ENCODE data around the gene NLGN1. TPM values are rescaled to one million over a fixed set of nuclear protein-coding genes. Genes with fewer than 3 reads are reported as not detected.

NLGN1 gene
- total RNA-seq, 1 donor from 2014 or later = 3.9 TPM

DNA sequence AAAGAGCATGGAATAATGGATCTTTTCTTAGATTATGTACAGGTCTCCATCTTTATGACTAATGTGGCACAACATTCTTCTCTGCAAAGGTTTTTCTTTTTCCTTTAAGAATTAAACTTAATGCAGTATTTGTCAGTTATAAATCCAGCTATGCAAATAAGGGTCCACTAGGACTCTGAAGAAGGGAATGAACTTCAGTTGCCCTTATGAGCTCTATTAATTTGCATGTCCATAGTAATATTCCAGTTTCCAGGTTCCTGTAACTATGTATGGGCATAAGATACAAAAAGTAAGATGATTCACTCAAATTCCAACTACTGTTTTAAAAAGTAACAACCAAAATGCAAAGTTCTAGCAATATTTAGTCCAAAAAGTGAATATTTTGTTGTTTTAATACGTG lies 337.4 kb downstream of the NLGN1 start:
- H3K4me3 ChIP-seq = no peak overlapping the region
- H3K9me3 ChIP-seq = no peaks in the 10 kb centered on the region
- no peak for DNase-seq
- no peak overlapping the region for H3K27ac ChIP-seq
- intact Hi-C loops (cut with DNase I) = no loop called here
- H3K27me3 ChIP-seq (ENCODE audit: low read depth) = no peaks in the 10 kb centered on the region
- H3K4me1 ChIP-seq = no peaks in the 10 kb centered on the region
- no peaks in the 10 kb centered on the region for H3K36me3 ChIP-seq
- ATAC-seq = no peak
- TF ChIP-seq, protein P1, sequence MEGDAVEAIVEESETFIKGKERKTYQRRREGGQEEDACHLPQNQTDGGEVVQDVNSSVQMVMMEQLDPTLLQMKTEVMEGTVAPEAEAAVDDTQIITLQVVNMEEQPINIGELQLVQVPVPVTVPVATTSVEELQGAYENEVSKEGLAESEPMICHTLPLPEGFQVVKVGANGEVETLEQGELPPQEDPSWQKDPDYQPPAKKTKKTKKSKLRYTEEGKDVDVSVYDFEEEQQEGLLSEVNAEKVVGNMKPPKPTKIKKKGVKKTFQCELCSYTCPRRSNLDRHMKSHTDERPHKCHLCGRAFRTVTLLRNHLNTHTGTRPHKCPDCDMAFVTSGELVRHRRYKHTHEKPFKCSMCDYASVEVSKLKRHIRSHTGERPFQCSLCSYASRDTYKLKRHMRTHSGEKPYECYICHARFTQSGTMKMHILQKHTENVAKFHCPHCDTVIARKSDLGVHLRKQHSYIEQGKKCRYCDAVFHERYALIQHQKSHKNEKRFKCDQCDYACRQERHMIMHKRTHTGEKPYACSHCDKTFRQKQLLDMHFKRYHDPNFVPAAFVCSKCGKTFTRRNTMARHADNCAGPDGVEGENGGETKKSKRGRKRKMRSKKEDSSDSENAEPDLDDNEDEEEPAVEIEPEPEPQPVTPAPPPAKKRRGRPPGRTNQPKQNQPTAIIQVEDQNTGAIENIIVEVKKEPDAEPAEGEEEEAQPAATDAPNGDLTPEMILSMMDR (IDR thresholded peaks at IDR 0.05) = no peak

DNA sequence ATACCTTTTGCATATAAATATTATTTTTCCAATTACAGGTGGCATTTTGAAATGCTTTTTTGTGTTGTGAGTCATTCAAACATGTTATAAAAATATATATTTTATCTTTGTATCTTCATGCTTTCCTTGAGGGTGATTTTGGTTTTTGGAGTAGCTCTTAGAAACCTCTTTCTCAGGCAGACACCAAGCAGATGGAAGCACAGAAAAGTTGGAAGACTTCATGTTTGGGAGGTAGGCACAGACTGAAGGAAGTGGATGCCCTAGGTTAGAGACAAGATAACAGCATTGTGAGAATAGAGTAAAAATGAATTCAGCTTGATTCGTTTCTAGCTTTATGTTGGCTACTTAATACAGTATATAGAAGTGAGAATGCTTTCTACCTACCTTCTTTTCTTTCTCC lies 338.3 kb downstream of the NLGN1 start:
- intact Hi-C loops (cut with DNase I) = no loop called here
- ATAC-seq (no peak), DNase-seq (no peak)
- H3K4me3 ChIP-seq = no peak overlapping the region
- no peaks in the 10 kb centered on the region for H3K4me1 ChIP-seq
- H3K9me3 ChIP-seq = no peaks in the 10 kb centered on the region
- TF ChIP-seq, protein P1 (IDR thresholded peaks at IDR 0.05) = no peak
- no peaks in the 10 kb centered on the region for H3K27me3 ChIP-seq (ENCODE audit: low read depth)
- no peaks in the 10 kb centered on the region for H3K36me3 ChIP-seq
- H3K27ac ChIP-seq = no peak overlapping the region

DNA sequence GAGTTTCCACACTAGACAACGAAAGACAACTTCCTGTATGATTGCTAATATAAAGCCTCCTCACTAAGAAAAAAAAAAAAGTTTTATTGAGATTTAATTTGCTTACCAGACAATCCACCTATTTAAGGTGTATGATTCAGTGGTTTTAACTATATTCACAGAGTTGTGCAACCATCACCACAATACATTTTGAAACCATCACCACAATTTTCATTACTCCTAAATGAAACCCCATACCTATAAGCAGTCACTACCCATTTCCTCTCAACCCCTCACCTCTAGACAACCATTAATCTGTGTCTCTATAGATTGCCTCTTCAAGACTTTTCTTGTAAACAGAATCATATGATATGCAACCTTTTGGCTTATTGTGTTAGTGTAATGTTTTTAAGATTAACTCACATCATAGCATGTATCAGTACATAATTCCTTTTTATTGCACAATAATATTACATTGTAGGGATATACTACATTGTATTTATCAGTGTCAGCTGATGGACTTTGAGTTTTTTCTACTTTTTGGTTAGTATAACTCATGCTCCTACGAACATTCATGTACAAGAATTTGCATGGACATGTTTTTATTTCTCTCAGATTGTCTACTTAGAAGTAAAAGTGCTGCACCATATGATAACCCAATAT lies 339.7 kb downstream of the NLGN1 start:
- TF ChIP-seq, protein P1 (IDR thresholded peaks at IDR 0.05) = no peak
- H3K4me1 ChIP-seq = no peaks in the 10 kb centered on the region
- intact Hi-C loops (cut with DNase I) = no loop called here
- no peaks in the 10 kb centered on the region for H3K27me3 ChIP-seq (ENCODE audit: low read depth)
- DNase-seq (no peak), ATAC-seq (no peak)
- H3K36me3 ChIP-seq = no peaks in the 10 kb centered on the region
- no peaks in the 10 kb centered on the region for H3K9me3 ChIP-seq
- H3K4me3 ChIP-seq = no peak overlapping the region
- H3K27ac ChIP-seq = no peak overlapping the region

GRCh38 chr3:173739726-173740125 lies 342.2 kb downstream of the NLGN1 start:
- no peak for DNase-seq
- intact Hi-C loops (cut with DNase I) = no loop called here
- no peak for ATAC-seq
- H3K4me1 ChIP-seq = no peaks in the 10 kb centered on the region
- no peaks in the 10 kb centered on the region for H3K36me3 ChIP-seq
- no peaks in the 10 kb centered on the region for H3K9me3 ChIP-seq
- H3K27ac ChIP-seq = no peak overlapping the region
- TF ChIP-seq, protein P1 (IDR thresholded peaks at IDR 0.05) = no peak
- no peak overlapping the region for H3K4me3 ChIP-seq
- no peaks in the 10 kb centered on the region for H3K27me3 ChIP-seq (ENCODE audit: low read depth)

GRCh38 chr3:173742491-173742890 lies 344.9 kb downstream of the NLGN1 start:
- TF ChIP-seq, protein P1 (IDR thresholded peaks at IDR 0.05) = no peak
- H3K9me3 ChIP-seq = no peaks in the 10 kb centered on the region
- H3K27ac ChIP-seq = no peak overlapping the region
- no peaks in the 10 kb centered on the region for H3K36me3 ChIP-seq
- H3K4me3 ChIP-seq = no peak overlapping the region
- intact Hi-C loops (cut with DNase I) = no loop called here
- no peaks in the 10 kb centered on the region for H3K27me3 ChIP-seq (ENCODE audit: low read depth)
- ATAC-seq (no peak), DNase-seq (no peak)
- H3K4me1 ChIP-seq = no peaks in the 10 kb centered on the region

Measured in lower lobe of right lung (tissue), 2 donors.